ENCODE results near the gene SLCO3A1. TPM values are rescaled to one million over a fixed set of nuclear protein-coding genes. Genes with fewer than 3 reads are reported as not detected.

SLCO3A1 gene
- total and polyA plus RNA-seq, 2 of the 8 experiments (the other 6 are each of a cell fraction or from before 2014, with no cell fraction given) = 15.1 to 20.4 TPM

DNA sequence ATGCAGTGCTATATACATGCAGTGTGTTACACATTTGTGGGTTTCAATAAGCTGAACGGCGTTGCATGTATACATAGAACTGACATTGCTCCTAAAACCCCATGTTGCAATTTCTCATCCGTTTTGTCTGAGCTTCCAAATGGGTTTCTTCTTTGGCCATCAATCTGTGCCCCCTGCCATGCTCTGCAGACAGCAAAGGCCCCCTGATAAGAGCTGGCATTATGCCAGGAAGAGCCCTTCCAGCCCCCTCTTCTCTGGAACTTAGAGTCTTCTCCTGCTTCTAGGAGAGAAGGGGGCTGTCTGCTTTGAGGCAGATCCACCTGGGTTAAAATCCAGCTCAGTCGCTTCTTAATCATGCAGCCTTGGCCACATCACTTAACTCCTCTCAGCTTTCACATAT, 254.0 kb downstream of the SLCO3A1 start:
- H2BK20ac ChIP-seq (ENCODE audit: low read length) = no peak overlapping the region
- H3K23ac ChIP-seq (ENCODE audit: insufficient read length) = no peak overlapping the region
- H2BK15ac ChIP-seq (ENCODE audit: low read length) = no peak overlapping the region
- DNase-seq (ENCODE audit: low read depth in 1 of 2, low spot score in 2 of 2) = no peak
- H2AFZ ChIP-seq (ENCODE audit: low read length) = no peak overlapping the region
- no peak overlapping the region for H3K18ac ChIP-seq (ENCODE audit: extremely low read depth, low read length)
- H3K36me3 ChIP-seq (ENCODE audit: control insufficient read depth in 2 of 4, insufficient read depth in 4 of 4, low read length in 3 of 4) = no peaks in the 10 kb centered on the region
- no peaks in the 10 kb centered on the region for H3K23me2 ChIP-seq (ENCODE audit: low read depth, low read length)
- no peaks in the 10 kb centered on the region for H4K20me1 ChIP-seq (replicated peaks in 1 of 2; ENCODE audit: control insufficient read depth in 1 of 2, insufficient read depth in 2 of 2, low read length in 2 of 2)
- no peak overlapping the region for H2BK120ac ChIP-seq (replicated peaks; ENCODE audit: low read depth, low read length)
- no peak overlapping the region for H4K5ac ChIP-seq (ENCODE audit: insufficient read length, low read depth, low read length)
- FAIRE-seq = no peak
- no peak overlapping the region for H2BK12ac ChIP-seq (ENCODE audit: low read depth, low read length)
- H3K27ac ChIP-seq (ENCODE audit: low read depth, low read length) = no peak overlapping the region
- no peaks in the 10 kb centered on the region for H3K79me2 ChIP-seq (ENCODE audit: control insufficient read depth in 1 of 2, insufficient read depth in 2 of 2, low read length in 2 of 2)
- H3K27me3 ChIP-seq (replicated peaks in 1 of 4; ENCODE audit: control insufficient read depth in 3 of 4, extremely low read depth in 1 of 4, insufficient read depth in 3 of 4, low read length in 3 of 4) = no peaks in the 10 kb centered on the region
- ChIA-PET CTCF (ENCODE audit: partially characterized antibody) (interaction anchor here (1.0 to 7.2 kb wide), 11 partner anchors 10 to 284 kb away, joined by 3 to 39 read pairs (median 4); no protein-coding TSS in a partner anchor), POLR2A (ENCODE audit: partially characterized antibody) (no interaction called here)
- no peak overlapping the region for H2BK5ac ChIP-seq (ENCODE audit: low read depth, low read length)
- H4K91ac ChIP-seq (replicated peaks; ENCODE audit: insufficient read length, low read length) = no peak overlapping the region
- peaks cover 0 to 6% (median 1%) of the 10 kb centered on the region in 4 experiments; a peak in 3 of 7 replicates for H3K4me1 ChIP-seq (replicated peaks in 1 of 4; ENCODE audit: control insufficient read depth in 3 of 4, insufficient read depth in 4 of 4, low read length in 3 of 4)
- H3K4ac ChIP-seq (replicated peaks; ENCODE audit: insufficient read length, low read depth, low read length) = no peak overlapping the region
- H2AK5ac ChIP-seq (ENCODE audit: low read depth, low read length) = no peak overlapping the region
- no peak overlapping the region for H3K14ac ChIP-seq (ENCODE audit: insufficient read length)
- H4K8ac ChIP-seq (ENCODE audit: extremely low read depth, insufficient read depth, low read length) = no peak overlapping the region
- H3K4me2 ChIP-seq (ENCODE audit: insufficient read depth in 1 of 2, low read depth in 2 of 2, low read length in 2 of 2) = no peak overlapping the region
- H3K79me1 ChIP-seq (ENCODE audit: low read depth, low read length) = no peaks in the 10 kb centered on the region
- no peak for TF ChIP-seq PHF8 (conservative IDR thresholded peaks at IDR 0.05; ENCODE audit: low read depth, low read length)
- no peak for TF ChIP-seq SUZ12 (IDR thresholded peaks at IDR 0.05; ENCODE audit: low read length)
- no peak for TF ChIP-seq POLR2AphosphoS5 (IDR thresholded peaks at IDR 0.05; ENCODE audit: low read depth, low read length)
- TF ChIP-seq TAF1 (IDR thresholded peaks at IDR 0.05; ENCODE audit: low read depth, low read length) = no peak
- no peak for TF ChIP-seq TAF7 (optimal IDR thresholded peaks at IDR 0.05; ENCODE audit: borderline replicate concordance, low read depth, low read length)
- no peak for TF ChIP-seq SAP30 (IDR thresholded peaks at IDR 0.05; ENCODE audit: insufficient read depth, insufficient replicate concordance, low read length)
- TF ChIP-seq NRF1 (IDR thresholded peaks at IDR 0.05; ENCODE audit: low read depth, low read length) = no peak
- TF ChIP-seq, protein P1, sequence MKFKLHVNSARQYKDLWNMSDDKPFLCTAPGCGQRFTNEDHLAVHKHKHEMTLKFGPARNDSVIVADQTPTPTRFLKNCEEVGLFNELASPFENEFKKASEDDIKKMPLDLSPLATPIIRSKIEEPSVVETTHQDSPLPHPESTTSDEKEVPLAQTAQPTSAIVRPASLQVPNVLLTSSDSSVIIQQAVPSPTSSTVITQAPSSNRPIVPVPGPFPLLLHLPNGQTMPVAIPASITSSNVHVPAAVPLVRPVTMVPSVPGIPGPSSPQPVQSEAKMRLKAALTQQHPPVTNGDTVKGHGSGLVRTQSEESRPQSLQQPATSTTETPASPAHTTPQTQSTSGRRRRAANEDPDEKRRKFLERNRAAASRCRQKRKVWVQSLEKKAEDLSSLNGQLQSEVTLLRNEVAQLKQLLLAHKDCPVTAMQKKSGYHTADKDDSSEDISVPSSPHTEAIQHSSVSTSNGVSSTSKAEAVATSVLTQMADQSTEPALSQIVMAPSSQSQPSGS (IDR thresholded peaks at IDR 0.05; ENCODE audit: low read length) = no peak
- no peak for TF ChIP-seq GTF2F1 (IDR thresholded peaks at IDR 0.05; ENCODE audit: borderline replicate concordance, low read depth, low read length)
- no peak for TF ChIP-seq ASH2L (IDR thresholded peaks at IDR 0.05; ENCODE audit: low read length)
- TF ChIP-seq CEBPB (IDR thresholded peaks at IDR 0.05; ENCODE audit: low read depth, low read length) = no peak
- no peak overlapping the region for H3K56ac ChIP-seq (replicated peaks; ENCODE audit: insufficient read length, low read depth, low read length)
- no peak overlapping the region for H3K9ac ChIP-seq (replicated peaks in 1 of 4; ENCODE audit: extremely low read depth in 1 of 4, low read depth in 3 of 4, low read length in 3 of 4)
- no peak overlapping the region for H3K4me3 ChIP-seq (ENCODE audit: extremely low read depth in 1 of 4, insufficient read depth in 2 of 4, low read depth in 3 of 4, low read length in 4 of 4)
- H3K9me3 ChIP-seq (ENCODE audit: insufficient read depth in 2 of 2, low read depth in 1 of 2, low read length in 1 of 2) = no peaks in the 10 kb centered on the region
- WGBS, 2 experiments (ENCODE audit: extremely low coverage in 1 of 2, insufficient coverage in 1 of 2, insufficient read length in 1 of 2, insufficient replicate concordance in 2 of 2, low coverage in 1 of 2, low lambda C conversion rate in 2 of 2, missing lambda C conversion rate in 1 of 2) = 77% methylated on average over 4 of the region's 4 CpGs; no CpG with 5 or more reads in 1 of the 2 experiments
